GM19025 (cell line): ENCODE results near the gene NUP62.
"Not testable (repeated sequence)": the region's sequence is repeated elsewhere in the genome, so short reads cannot be mapped to it uniquely, and the experiment has no call there.

Source experiments
- ATAC-seq: cut with Tn5 transposase; IDR thresholded peaks from one replicate; pipeline ENCODE4 v1.9.1; 2021; ENCODE audit warnings: mild to moderate bottlenecking, low read depth, moderate library complexity; ENCODE audit not compliant: unreplicated experiment

Gene NUP62, protein sequence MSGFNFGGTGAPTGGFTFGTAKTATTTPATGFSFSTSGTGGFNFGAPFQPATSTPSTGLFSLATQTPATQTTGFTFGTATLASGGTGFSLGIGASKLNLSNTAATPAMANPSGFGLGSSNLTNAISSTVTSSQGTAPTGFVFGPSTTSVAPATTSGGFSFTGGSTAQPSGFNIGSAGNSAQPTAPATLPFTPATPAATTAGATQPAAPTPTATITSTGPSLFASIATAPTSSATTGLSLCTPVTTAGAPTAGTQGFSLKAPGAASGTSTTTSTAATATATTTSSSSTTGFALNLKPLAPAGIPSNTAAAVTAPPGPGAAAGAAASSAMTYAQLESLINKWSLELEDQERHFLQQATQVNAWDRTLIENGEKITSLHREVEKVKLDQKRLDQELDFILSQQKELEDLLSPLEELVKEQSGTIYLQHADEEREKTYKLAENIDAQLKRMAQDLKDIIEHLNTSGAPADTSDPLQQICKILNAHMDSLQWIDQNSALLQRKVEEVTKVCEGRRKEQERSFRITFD

DNA sequence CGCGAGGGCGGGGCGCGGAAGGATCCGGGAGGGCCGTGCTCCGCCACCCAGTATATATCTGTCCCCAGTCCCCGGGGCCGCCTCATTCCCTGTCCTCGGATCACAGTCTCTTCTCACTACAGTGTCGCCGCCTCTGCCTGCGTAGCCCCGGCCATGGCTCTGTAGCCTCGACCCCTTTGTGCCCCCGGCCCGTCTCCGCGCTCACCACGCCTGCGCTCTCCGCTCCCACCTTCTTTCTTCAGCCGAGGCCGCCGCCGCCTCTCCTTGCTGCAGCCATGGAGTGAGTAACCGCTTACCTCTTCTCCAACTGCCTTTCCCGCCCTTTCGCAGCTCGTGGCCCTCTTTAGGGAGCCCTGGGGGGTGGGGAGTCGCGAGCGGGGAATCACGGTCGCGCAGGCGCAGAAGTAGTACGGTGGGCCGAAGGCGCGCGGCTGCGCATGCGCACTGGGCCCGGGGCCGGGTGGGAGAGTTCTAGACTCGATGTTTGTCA, at the start of gene NUP62, which contains the start of gene ATF5:
NUP62 (minus strand) TSS at position 384 of the 490 bp plus-strand sequence. CDS start 19,697 bp downstream, outside the sequence.
ATF5 (plus strand) TSS at position 85 of the 490 bp plus-strand sequence. CDS start 1,646 bp downstream, outside the sequence.
- peak; percentile 47 for ATAC-seq

DNA sequence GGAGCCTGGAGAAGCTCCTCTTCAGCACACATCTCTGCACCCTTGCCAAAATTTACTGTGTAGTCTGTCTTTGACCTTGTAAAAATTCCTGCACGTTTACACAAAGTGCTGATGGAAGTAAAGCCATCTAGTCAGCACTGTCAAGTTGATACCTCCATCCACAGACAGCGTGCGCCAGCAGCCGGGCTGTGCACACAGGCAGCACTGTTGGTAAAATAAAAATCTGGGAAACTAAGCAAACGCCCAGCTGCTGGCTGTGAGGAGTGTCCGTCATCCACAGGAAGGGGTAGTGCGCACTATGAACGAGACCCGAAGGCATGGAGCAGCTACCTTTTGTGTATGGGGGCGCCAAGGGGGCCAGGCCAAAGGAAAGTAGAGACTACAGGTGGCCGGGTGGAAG, 49.0 kb upstream of the NUP62 start:
- no peak for ATAC-seq

DNA sequence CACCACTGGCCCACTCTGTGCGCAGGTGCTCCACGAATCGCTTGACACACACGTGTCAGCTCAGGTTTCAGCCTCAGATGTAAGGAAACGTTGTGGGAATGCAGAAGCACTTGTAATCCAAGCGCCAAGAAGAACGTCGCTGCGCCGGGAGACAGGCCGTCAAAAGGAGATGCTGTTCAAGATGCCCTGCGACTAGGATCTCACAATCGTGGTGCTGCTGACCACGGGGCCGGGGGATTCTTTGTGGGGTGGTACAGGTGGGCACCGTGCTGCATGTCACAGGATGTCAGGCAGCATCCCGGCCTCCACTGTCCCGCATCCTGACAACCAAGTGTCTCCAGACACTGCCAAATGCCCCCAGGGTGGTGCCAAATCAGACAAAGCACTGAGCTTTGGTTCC, 48.6 kb upstream of the NUP62 start:
- no peak for ATAC-seq

DNA sequence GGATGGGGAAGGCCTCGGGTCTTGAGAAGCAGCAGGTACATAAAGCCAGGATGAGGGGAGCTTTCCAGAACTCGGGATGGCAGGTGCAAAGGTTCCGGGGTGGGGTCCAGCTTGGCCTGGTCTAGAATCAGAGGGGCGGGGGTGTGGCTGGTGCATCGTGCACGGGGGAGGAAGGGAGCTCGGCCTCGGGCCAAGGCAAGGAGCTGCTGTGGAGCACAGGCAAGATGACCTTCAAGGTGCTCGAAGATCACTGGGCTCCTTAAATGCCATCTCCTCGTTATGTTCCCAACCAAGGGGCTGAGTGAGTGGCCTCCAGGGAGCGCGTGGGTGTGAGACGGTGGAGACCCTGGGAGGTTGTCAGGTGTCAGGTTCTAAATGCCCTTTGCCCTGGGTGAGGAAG, 47.8 kb upstream of the NUP62 start:
- ATAC-seq = no peak

DNA sequence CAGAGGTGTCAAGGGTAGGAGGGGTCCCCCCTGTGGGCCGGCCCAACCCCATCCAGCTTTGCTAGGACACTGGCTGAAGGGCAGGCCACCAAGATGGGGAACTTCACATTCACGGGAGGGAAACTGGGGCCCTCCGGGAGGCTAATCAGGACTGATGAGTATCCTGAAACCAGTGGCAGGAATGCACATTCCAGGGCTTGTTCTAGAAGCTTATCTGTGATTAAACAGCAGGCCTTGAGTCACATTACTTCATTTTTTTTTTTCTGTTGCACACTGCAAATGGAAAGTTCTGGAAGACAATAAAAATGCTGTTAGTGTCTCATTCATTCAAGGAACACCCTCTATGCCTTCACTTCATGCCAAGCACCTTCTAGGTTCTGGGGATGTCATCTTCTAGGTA, 47.2 kb upstream of the NUP62 start:
- no peak for ATAC-seq

DNA sequence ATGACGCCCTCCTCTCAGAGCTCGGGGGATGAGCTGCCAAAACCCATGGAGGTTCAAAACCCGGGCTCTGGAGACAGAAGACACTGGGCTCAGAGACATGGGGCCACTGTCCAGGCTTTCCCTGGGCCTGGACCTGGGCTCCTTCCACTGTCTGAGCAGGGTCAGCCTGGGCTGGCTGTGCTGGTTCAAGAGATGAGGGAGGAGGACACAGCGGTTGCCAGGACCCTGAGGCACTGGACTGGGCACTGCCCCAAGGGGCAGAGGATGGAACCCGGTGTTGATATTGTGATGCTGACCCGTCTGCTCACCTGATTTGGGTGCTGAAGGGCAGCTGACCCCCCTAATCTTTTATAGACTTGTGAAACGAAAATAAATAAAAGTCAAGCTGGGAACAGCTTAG, 45.7 kb upstream of the NUP62 start:
- no peak for ATAC-seq

DNA sequence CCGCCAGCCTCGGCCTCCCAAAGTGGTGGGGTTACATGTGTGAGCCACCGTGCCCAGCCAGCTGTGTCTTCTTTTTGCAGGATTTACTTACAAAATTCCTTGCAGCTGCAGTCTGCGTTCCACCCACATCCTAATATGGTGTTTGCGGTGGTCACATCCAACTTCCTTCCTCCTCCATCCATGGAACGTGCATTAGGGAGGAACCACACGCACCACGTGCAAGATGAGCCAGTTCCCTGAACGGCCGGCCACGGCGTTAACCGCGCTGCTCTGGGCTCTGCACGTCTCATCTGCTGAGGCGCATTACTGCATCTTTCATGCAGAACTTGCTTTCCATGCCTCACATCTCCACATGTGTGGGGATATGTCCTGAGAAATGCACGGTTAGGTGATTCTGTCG, 44.7 kb upstream of the NUP62 start:
- ATAC-seq = no peak

DNA sequence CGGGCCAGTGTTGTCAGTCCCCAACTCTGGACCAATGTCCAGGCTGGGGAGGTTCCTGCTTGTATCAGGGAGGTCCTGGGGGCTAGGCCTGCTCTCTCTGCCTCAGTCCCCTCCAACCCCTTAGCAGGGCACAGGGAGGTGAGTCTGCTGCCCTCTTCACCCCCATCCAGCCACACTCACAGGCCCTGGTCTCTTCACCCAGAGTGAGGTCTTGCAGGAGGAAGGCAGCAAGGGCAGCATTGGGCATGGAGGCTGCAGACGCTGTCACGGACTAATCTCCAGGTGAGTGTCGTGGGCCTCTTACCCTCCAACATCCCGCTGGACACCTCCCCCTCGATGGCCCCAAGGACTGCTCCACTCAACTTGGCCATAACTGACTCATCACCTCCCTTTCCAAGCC, 43.5 kb upstream of the NUP62 start:
- no peak for ATAC-seq

DNA sequence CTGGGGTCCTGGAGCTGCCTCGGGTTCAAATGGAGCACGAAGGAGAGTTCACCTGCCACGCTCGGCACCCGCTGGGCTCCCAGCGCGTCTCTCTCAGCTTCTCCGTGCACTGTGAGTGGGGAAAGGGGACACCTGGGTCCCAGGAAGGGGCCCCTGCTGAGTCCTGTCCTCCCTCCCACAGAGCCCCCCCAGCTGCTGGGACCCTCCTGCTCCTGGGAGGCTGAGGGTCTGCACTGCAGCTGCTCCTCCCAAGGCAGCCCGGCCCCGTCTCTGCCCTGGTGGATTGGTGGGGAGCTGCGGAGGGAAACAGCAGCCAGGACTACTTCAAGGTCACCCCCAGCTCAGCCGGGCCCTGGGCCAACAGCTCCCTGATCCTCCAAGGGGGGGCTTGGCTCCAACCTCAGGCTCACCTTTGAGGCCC, 42.7 kb upstream of the NUP62 start:
- no peak for ATAC-seq

DNA sequence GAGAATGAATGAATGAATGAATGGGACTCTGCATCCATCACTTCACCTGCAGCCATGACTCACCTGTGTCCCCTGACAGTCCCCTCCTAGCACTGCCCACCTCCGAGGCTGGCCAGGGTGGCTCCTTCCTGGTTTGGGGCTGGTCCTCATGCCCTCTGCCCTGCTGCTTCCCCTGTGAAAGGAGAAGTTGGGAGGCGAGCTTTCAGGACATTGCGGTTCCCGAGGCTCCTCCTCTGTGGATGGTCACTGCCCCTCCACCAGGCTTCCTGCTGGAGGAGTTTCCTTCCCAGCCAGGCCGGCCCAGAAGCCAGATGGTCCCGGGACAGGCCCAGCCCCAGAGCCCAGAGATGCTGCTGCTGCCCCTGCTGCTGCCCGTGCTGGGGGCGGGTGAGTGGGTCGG, 40.1 kb upstream of the NUP62 start:
- not testable (repeated sequence) for ATAC-seq

DNA sequence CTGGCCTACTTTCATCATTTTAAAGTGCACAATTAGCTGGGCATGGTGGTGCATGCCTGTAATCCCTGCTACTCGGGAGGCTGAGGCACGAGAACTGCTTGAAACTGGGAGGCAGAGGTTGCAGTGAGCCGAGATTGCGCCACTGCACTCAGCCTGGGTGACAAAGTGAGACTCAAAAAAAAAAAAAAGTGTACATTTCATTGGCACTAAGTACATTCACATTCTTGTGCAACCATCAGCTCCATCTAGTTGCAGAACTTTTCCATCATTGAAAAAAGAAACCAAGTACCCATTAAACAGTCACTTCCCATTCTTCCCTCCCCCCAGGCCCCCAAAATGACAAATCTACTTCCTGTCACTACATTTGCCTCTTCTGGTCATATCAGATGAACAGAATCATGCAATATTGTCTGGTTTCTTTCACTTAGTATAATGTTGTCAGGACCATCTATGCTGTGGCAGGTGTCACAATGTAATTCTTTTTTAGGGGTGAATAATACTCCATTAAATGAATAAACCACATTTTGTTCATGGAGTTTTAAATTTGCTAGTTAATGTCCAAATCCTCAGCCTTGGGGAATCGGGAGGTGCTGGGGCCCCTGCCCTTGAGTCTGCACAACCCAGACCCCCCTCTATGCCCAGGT, 39.1 kb upstream of the NUP62 start:
- ATAC-seq = no peak

DNA sequence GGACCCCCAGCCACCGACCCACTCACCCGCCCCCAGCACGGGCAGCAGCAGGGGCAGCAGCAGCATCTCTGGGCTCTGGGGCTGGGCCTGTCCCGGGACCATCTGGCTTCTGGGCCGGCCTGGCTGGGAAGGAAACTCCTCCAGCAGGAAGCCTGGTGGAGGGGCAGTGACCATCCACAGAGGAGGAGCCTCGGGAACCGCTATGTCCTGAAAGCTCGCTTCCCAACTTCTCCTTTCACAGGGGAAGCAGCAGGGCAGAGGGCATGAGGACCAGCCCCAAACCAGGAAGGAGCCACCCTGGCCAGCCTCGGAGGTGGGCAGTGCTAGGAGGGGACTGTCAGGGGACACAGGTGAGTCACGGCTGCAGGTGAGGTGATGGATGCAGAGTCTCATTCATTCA, 31.7 kb upstream of the NUP62 start, which contains the start of gene SIGLEC11:
SIGLEC11 (minus strand) TSS at position 193 of the 400 bp plus-strand sequence; CDS start at position 102, 91 bp downstream.
- ATAC-seq = not testable (repeated sequence)

DNA sequence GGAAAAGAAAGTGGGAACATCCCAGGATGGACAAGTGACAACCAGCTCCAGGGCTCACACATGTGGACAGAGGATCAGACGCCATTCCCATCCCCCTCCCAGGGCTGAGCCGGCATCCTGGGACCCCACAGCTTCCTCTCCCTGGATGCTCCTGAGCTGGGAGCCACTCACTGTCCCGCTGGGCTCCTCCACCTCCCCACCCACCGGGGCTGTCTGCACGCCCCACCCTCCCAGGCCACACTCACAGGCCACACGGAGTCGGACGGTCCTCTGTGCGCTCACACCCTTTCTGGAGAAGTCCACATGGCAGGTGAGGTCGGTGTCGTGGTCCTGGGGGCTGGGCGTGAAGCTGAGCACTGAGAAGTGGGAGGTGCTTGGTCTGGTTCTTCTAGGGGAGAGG, 30.6 kb upstream of the NUP62 start:
- not testable (repeated sequence) for ATAC-seq

DNA sequence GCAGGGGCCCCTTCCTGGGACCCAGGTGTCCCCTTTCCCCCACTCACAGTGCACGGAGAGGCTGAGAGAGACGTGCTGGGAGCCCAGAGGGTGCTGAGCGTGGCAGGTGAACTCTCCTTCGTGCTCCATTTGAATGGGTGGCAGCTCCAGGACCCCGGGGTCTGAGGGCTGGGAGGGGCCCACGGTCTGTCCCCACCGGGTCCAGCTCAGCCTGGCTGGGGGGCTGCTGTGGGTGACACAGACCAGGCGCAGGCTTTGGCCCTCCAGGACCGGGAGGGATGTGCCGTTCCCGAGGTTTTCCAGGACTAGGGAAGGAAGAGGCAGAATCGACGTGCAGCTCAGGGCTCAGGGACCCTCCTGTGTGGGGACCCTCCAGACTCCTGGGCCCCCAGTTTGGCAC, 29.3 kb upstream of the NUP62 start:
- ATAC-seq = not testable (repeated sequence)

DNA sequence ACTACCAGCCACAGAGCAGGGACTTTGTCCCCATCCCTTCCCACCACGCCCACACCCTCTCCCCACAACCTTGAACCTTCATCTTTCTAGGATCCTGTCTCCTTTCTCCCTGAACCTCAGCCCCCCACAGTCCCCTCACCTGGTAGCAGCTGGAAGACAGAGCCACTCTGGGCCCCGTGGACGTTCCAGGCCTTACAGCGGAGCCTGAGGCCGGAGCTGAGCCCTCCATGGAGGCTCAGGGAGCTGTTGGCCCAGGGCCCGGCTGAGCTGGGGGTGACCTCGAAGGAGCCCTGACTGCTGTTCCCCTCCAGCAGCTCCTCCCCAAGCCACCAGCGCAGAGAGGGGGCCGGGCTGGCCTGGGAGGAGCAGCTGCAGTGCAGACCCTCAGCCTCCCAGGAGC, 28.8 kb upstream of the NUP62 start:
- ATAC-seq = not testable (repeated sequence)

DNA sequence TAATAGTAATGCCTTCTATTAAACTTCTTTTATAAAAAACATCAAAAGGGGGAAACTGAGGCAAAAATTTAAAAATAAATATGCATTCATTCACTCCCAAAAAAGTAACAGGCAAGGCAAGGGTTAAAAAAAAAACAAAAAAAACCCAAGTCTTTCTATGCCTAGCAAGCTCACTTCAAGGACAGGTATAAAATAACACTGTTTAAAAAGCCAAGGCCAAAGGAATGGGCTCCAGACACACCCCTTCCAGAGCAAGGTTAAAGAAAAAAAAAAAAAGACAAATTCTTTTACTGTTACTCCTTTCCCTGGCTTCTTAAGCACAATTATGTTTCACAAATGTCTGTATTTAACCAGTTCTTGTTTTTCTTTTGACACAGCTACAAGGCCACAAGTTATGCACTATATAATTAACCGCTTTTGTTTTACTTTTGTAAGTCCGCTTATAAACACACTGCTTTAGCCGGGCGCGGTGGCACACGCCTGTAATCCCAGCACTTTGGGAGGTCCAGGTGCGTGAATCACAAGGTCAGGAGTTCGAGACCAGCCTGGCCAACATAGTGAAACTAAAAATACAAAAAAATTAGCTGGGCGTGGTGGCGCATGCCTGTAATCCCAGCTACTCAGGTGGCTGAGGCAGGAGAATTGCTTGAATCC, 28.1 kb upstream of the NUP62 start:
- no peak for ATAC-seq

DNA sequence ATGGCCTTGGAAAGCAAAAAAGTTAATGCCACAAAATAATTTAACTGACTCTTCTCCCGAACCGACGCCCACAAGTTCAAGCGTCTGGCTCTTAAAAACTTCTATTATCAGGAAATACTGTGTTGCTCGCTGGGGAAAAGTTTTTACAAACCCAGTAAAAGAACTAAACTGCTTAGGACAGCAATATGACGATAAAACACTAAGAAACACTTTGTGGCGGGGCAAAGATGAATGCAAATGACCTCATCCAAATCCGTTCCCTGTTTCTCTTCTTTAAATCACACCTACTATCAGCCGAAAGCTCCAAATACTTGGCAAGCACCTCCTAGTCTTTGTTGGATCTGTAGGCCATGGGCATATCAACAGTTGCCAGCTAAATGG, 26.8 kb upstream of the NUP62 start:
- no peak for ATAC-seq

DNA sequence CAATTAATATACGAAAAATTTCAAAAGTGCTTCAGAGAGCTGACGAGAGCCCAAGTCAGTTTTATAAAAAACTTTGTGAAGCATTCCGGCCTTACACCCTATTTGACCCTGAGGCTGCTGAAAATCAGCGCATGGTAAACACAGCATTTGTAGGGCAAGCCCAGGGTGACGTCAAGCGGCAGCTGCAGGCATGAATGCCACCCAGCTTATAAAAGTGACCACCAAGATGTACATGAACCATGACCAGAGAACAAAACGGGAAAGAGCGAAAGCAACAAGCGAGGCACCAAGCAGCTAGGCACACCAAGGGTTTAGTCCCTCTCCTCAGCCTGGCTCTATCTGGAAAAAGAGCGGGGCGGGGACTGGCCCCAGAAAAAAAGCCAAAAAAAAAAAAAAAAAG, 25.6 kb upstream of the NUP62 start:
- ATAC-seq = no peak

DNA sequence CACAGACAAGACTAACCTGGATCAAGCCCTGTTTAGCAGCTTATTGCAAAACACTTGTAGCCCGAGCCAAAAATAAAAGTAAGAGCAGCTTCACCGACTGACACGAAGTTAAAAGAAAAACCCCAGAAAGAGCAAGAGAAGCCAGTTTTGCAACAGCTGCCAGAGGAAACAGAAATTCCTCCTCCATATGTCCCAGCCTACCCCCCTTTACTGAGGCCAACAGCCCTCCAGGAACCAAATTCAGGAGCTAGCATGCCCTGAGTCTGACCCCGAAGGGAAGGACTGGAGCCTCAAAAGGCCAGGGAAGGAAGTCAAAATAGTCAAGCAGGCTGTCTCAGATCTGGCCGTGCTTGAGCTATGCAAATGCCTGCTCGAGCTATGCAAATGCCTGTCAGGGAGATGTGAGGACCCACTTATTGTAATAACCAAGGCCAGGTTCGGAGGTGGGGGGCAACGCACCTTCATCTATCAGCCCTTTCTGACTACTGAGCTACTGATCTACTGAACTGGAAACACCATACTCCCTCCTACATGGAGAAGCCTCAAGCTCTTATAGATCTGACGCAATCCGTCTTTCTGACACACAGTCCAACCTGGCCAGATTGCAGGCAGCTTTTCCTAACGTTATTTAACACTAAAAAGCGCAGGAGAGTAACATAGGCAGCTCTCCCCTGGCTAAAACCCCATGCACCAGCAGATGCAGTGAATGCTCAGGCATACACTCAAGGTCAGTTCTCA, 25.0 kb upstream of the NUP62 start:
- no peak for ATAC-seq

DNA sequence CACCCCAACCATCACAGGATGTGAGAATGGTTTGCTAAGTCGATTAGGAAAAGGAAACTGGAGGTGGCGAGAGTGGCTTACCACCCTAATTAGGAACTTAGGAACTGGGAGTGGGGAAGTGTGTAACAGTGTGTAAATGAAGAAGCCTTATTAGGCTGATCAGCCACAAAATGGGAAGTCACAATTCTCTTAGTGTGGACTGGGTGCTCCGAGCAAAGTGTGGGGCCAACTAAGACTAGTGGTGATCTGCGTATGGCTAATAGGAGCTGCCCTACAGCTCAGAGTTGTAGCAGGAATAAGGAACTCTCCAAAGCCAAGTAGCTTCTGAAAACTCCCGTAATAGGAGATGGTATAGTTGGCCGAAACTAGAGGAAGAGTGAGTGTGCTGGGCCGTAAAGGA, 24.1 kb upstream of the NUP62 start:
- ATAC-seq = no peak
